ENCODE measurements around the gene NCOA7.
A peak's percentile ranks its signal among the peaks of the same experiment; 100 is the strongest.
"Not testable (repeated sequence)": the region's sequence is repeated elsewhere in the genome, so short reads cannot be mapped to it uniquely, and the experiment has no call there.

The NCOA7 gene

DNA sequence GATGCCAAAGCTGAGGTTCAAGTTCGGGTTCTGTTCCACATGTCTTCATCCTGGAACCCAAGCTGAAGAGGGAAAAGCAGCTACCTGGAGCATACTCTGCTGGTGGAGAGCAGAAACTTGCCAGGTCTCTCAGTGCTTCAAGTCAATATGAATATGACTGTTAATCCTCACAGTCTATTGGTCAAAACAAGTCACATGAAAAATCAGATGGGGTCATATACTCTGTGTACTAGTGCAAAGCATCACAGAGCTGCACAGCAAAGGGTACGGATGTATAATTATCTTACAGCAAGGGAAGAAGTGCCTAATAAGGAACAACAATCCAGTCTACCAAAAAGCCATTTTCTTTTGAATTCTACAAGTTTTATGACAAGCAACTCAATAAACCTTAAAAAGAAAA, 11.6 kb downstream of the NCOA7 start:
- Histone ChIP-seq H3K4me2 (peak overlapping the region; percentile 58), H3K9ac (no peak overlapping the region), H3K36me3 (peaks cover 4% of the 10 kb centered on the region; the same call in 1 of the 2 replicates), H3K9me3 (no peaks in the 10 kb centered on the region), H4K20me1 (no peaks in the 10 kb centered on the region), H3K27ac (no peak overlapping the region), H3K27me3 (no peaks in the 10 kb centered on the region), H3K4me1 (peaks cover 32% of the 10 kb centered on the region), H3K4me3 (no peak overlapping the region)
- no peak for TF ChIP-seq Cebpa-rat (IDR thresholded peaks at IDR 0.05)

- H3K9me3 ChIP-seq = no peaks in the 10 kb centered on the region
- peaks cover 4% of the 10 kb centered on the region; the same call in 1 of the 2 replicates for H3K36me3 ChIP-seq
- no peaks in the 10 kb centered on the region for H4K20me1 ChIP-seq
- H3K9ac ChIP-seq = no peak overlapping the region
- peak overlapping the region; percentile 58 for H3K4me2 ChIP-seq
- no peak for TF ChIP-seq Cebpa-rat (IDR thresholded peaks at IDR 0.05)
- no peak overlapping the region for H3K4me3 ChIP-seq
- H3K27ac ChIP-seq = peak overlapping the region; percentile 20; the same call in 1 of the 2 replicates
- H3K4me1 ChIP-seq = peaks cover 26% of the 10 kb centered on the region
- no peaks in the 10 kb centered on the region for H3K27me3 ChIP-seq
Measured at GRCh38 chr6:125802943-125803377, 12.2 kb downstream of the NCOA7 start.

GRCh38 chr6:125804264-125804663, 13.5 kb downstream of the NCOA7 start:
- no peak overlapping the region for H3K4me2 ChIP-seq
- H3K4me1 ChIP-seq = peaks cover 16% of the 10 kb centered on the region
- H3K9ac ChIP-seq = no peak overlapping the region
- no peaks in the 10 kb centered on the region for H3K27me3 ChIP-seq
- H3K4me3 ChIP-seq = no peak overlapping the region
- H3K9me3 ChIP-seq = no peaks in the 10 kb centered on the region
- H3K27ac ChIP-seq = no peak overlapping the region
- H4K20me1 ChIP-seq = no peaks in the 10 kb centered on the region
- peaks cover 4% of the 10 kb centered on the region; the same call in 1 of the 2 replicates for H3K36me3 ChIP-seq
- no peak for TF ChIP-seq Cebpa-rat (IDR thresholded peaks at IDR 0.05)

DNA sequence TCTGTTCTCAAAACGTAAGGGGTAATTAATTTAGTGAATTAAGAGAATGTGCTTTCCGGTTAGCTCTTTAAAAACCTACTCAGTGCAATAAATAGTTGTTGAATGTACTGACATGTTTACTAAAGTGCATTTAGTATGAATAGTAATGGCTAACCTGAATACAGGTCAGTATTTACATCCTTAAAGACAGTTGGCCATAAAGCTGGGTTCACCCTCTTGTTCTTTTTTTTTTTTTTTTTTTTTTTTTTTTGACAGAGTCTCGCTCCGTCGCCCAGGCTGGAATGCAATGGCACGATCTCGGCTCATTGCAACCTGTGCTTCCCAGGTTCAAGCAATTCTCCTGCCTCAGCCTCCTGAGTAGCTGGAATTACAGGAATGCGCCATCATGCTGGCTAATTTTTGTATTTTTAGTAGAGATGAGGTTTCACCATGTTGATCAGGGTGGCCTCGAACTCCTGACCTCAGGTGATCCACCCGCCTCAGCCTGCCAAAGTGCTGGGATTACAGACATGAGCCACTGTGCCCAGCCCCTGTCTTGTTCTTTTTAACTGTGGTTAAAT, 14.2 kb downstream of the NCOA7 start:
- peaks cover 20% of the 10 kb centered on the region for H3K4me1 ChIP-seq
- not testable (repeated sequence) for H3K9me3 ChIP-seq, H3K9ac ChIP-seq, H3K36me3 ChIP-seq, H3K4me3 ChIP-seq, H3K27me3 ChIP-seq, H3K27ac ChIP-seq, H3K4me2 ChIP-seq, H4K20me1 ChIP-seq

DNA sequence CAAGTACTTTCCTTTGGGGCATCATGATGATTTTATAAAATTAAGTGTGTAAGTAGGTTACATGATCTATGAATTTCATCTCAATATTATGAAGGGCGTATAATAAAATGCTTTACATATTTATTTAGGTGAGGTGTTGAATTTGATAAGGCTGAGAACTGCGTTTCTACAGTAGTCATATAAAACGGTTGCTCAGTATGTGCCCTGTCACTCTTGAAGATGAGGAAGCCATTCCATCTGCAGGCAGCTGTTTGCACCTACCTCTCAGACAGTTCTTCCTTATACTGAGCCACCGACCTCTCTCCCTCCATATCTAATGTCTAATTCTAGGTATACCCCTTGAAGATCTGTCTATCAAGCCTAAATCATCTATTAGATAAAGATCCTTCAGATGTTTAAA, 16.1 kb downstream of the NCOA7 start:
- Histone ChIP-seq H4K20me1 (peaks cover 5% of the 10 kb centered on the region; the same call in 1 of the 2 replicates), H3K9ac (no peak overlapping the region), H3K4me2 (no peak overlapping the region), H3K36me3 (no peaks in the 10 kb centered on the region), H3K4me1 (peaks cover 29% of the 10 kb centered on the region), H3K27ac (no peak overlapping the region), H3K9me3 (no peaks in the 10 kb centered on the region), H3K27me3 (no peaks in the 10 kb centered on the region), H3K4me3 (no peak overlapping the region)
- TF ChIP-seq Cebpa-rat (IDR thresholded peaks at IDR 0.05) = no peak

DNA sequence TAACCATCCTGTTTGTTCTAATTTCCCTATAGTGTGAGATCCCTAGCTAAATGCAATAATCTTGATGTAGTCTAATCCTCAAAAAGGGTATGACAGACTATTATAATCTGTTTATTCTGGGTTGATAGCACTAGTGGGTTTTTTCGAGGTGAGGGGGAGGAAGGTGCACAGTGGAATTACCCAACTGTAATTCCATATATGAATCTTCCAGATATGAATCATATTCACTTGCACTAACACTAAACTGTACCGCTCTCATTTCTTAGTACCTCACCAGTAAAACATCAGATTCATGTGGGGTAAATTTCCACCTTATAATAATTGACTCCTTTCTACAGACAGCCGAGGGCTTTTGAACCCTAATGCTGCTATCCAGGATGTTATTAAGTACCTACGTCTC, 16.5 kb downstream of the NCOA7 start:
- H3K4me2 ChIP-seq = no peak overlapping the region
- H3K4me3 ChIP-seq = no peak overlapping the region
- H3K27me3 ChIP-seq = no peaks in the 10 kb centered on the region
- H3K9me3 ChIP-seq = no peaks in the 10 kb centered on the region
- no peak for TF ChIP-seq Cebpa-rat (IDR thresholded peaks at IDR 0.05)
- H3K4me1 ChIP-seq = peaks cover 28% of the 10 kb centered on the region
- H3K9ac ChIP-seq = no peak overlapping the region
- H3K36me3 ChIP-seq = no peaks in the 10 kb centered on the region
- no peak overlapping the region for H3K27ac ChIP-seq
- peaks cover 5% of the 10 kb centered on the region; the same call in 1 of the 2 replicates for H4K20me1 ChIP-seq

DNA sequence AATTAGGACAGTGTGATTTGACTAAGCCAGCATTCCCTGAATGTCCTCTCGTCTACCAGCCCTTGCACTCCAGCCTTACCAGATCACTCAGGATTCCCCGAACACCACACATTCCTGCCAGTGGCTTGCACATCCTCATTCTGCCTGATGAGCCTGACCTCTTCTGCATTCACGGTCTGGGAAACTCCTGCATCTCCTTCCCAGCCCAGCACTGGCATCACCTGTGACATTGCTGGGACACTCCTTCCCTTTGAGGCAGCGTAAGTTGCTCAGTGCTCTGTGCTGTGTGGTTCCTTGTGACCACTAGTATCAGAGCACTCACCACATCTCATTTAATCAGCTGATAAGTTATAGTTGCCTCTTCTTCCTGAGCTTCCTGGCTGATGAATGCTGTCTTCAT, 17.3 kb downstream of the NCOA7 start:
- Histone ChIP-seq H3K36me3 (no peaks in the 10 kb centered on the region), H3K9me3 (no peaks in the 10 kb centered on the region), H3K27me3 (no peaks in the 10 kb centered on the region), H4K20me1 (peaks cover 5% of the 10 kb centered on the region; the same call in 1 of the 2 replicates), H3K4me2 (no peak overlapping the region), H3K4me1 (peaks cover 20% of the 10 kb centered on the region), H3K4me3 (no peak overlapping the region), H3K9ac (no peak overlapping the region), H3K27ac (no peak overlapping the region)
- no peak for TF ChIP-seq Cebpa-rat (IDR thresholded peaks at IDR 0.05)

- TF ChIP-seq Cebpa-rat (IDR thresholded peaks at IDR 0.05) = no peak
- no peaks in the 10 kb centered on the region for H3K36me3 ChIP-seq
Measured at GRCh38 chr6:125808591-125808990, 17.8 kb downstream of the NCOA7 start.

GRCh38 chr6:125809570-125810170, 18.9 kb downstream of the NCOA7 start:
- peaks cover 5% of the 10 kb centered on the region; the same call in 1 of the 2 replicates for H4K20me1 ChIP-seq

More at GRCh38 chr6:125808591-125808990, 17.8 kb downstream of the NCOA7 start:
- H3K27me3 ChIP-seq = no peaks in the 10 kb centered on the region
- H3K9ac ChIP-seq = no peak overlapping the region
- H3K9me3 ChIP-seq = no peaks in the 10 kb centered on the region
- peaks cover 5% of the 10 kb centered on the region; the same call in 1 of the 2 replicates for H4K20me1 ChIP-seq
- peaks cover 15% of the 10 kb centered on the region for H3K4me1 ChIP-seq
- H3K27ac ChIP-seq = no peak overlapping the region
- H3K4me2 ChIP-seq = no peak overlapping the region
- no peak overlapping the region for H3K4me3 ChIP-seq

GRCh38 chr6:125810445-125810844, 19.7 kb downstream of the NCOA7 start:
- Histone ChIP-seq H3K27me3 (no peaks in the 10 kb centered on the region), H3K9ac (no peak overlapping the region), H3K9me3 (no peaks in the 10 kb centered on the region), H3K4me2 (0 out of 2 replicates have a peak overlapping the region, but pooled peaks have one; percentile 32), H3K4me1 (peaks cover 28% of the 10 kb centered on the region), H4K20me1 (peaks cover 5% of the 10 kb centered on the region; the same call in 1 of the 2 replicates), H3K36me3 (no peaks in the 10 kb centered on the region), H3K27ac (no peak overlapping the region), H3K4me3 (no peak overlapping the region)
- TF ChIP-seq Cebpa-rat (IDR thresholded peaks at IDR 0.05) = no peak

More at GRCh38 chr6:125809570-125810170, 18.9 kb downstream of the NCOA7 start:
- H3K9me3 ChIP-seq = no peaks in the 10 kb centered on the region
- H3K4me3 ChIP-seq = no peak overlapping the region
- H3K27ac ChIP-seq = no peak overlapping the region
- peaks cover 22% of the 10 kb centered on the region for H3K4me1 ChIP-seq
- H3K27me3 ChIP-seq = no peaks in the 10 kb centered on the region
- H3K9ac ChIP-seq = no peak overlapping the region
- peak overlapping the region; percentile 32 for H3K4me2 ChIP-seq
- TF ChIP-seq Cebpa-rat (IDR thresholded peaks at IDR 0.05) = no peak
- no peaks in the 10 kb centered on the region for H3K36me3 ChIP-seq
